Measurements from ENCODE around the gene ACSM3.
"Not testable (repeated sequence)": the region's sequence is repeated elsewhere in the genome, so short reads cannot be mapped to it uniquely, and the experiment has no call there.

ACSM3 gene

GRCh38 chr16:20763461-20764232 lies at the start of gene ACSM3:
Gene ACSM3, plus strand, starts transcription at chr16:20764014. Its CDS starts 6,021 bp downstream, at chr16:20770035.
- peak in 3 of 51 donors; percentile 3 to 7 (median 6) for DNase-seq

GRCh38 chr16:20717718-20718117 lies 46.1 kb upstream of the ACSM3 start:
- not testable (repeated sequence) for DNase-seq

- no peak for DNase-seq
These were observed 43.6 kb upstream of the ACSM3 start for GRCh38 chr16:20720251-20720650.

- no peak for DNase-seq
These were observed 37.2 kb upstream of the ACSM3 start for GRCh38 chr16:20726661-20727060.

GRCh38 chr16:20727181-20727580 lies 36.6 kb upstream of the ACSM3 start:
- no peak for DNase-seq

GRCh38 chr16:20729141-20729540 lies 34.7 kb upstream of the ACSM3 start:
- no peak for DNase-seq

GRCh38 chr16:20734056-20734455 lies 29.8 kb upstream of the ACSM3 start:
- DNase-seq: peak in 1 of 51 donors; percentile 6

GRCh38 chr16:20734782-20735181 lies 29.0 kb upstream of the ACSM3 start:
- DNase-seq: no peak

- DNase-seq: no peak
These were observed 28.3 kb upstream of the ACSM3 start for GRCh38 chr16:20735490-20735889.

GRCh38 chr16:20740007-20740883 lies 23.6 kb upstream of the ACSM3 start:
- DNase-seq: no peak

- DNase-seq: peak in 50 of 51 donors; percentile 50 to 95 (median 81)
These were observed 22.8 kb upstream of the ACSM3 start for GRCh38 chr16:20740901-20741521.

GRCh38 chr16:20741554-20742285 lies 22.1 kb upstream of the ACSM3 start, which contains the start of gene THUMPD1:
Gene THUMPD1, minus strand, starts transcription at chr16:20741818. Its CDS starts 79 bp downstream, at chr16:20741739.
- DNase-seq: peak; percentile 63 to 95 (median 89)

GRCh38 chr16:20743591-20743990 lies 20.2 kb upstream of the ACSM3 start:
- no peak for DNase-seq

- no peak for DNase-seq
These were observed 18.8 kb upstream of the ACSM3 start for GRCh38 chr16:20744922-20745440.

GRCh38 chr16:20746461-20746860 lies 17.4 kb upstream of the ACSM3 start:
- no peak for DNase-seq

- no peak for DNase-seq
These were observed 16.6 kb upstream of the ACSM3 start for GRCh38 chr16:20747030-20747816.

- no peak for DNase-seq
These were observed 14.3 kb upstream of the ACSM3 start for GRCh38 chr16:20749474-20749873.

- no peak for DNase-seq
These were observed 13.3 kb upstream of the ACSM3 start for GRCh38 chr16:20750558-20750957.

- no peak for DNase-seq
These were observed 10.1 kb upstream of the ACSM3 start for GRCh38 chr16:20753727-20754126.

GRCh38 chr16:20755238-20755637 lies 8.6 kb upstream of the ACSM3 start:
- no peak for DNase-seq

Data from hypothalamus (tissue), 51 donors.